ENCODE measurements around the gene SAA4.

GRCh38 chr11:18233912-18234311 is 2.7 kb downstream of the SAA4 start:
- TF ChIP-seq NR2C2 (IDR thresholded peaks at IDR 0.05; ENCODE audit: borderline replicate concordance, control insufficient read depth, insufficient read length, low read depth) = no peak
- TF ChIP-seq BRCA1 (IDR thresholded peaks at IDR 0.05; ENCODE audit: low read depth, low read length) = no peak
- no peak for TF ChIP-seq TAF1 (IDR thresholded peaks at IDR 0.05; ENCODE audit: borderline replicate concordance, low read depth, low read length)

Data from GM12878 (cell line).